ENCODE results near the gene ZC3H12D. TPM values are rescaled to one million over a fixed set of nuclear protein-coding genes. Genes with fewer than 3 reads are reported as not detected.
A peak's percentile ranks its signal among the peaks of the same experiment; 100 is the strongest.

ZC3H12D gene
- total and polyA plus RNA-seq, 2 experiments from 2014 or later = 0.07 TPM; not detected in 1

- no peaks in the 10 kb centered on the region for H3K9me3 Mint-ChIP-seq
- Histone ChIP-seq H3K4me3 (peak overlapping the region; percentile 63), H3K4me2 (peak overlapping the region; percentile 89), H3K79me2 (replicated peaks; ENCODE audit: insufficient read depth) (no peaks in the 10 kb centered on the region), H3K4me1 (ENCODE audit: insufficient read depth) (no peaks in the 10 kb centered on the region), H3K9me2 (ENCODE audit: insufficient read depth) (no peaks in the 10 kb centered on the region), H3K36me3 (ENCODE audit: insufficient read depth) (no peaks in the 10 kb centered on the region), H4K20me1 (replicated peaks; ENCODE audit: insufficient read depth) (no peaks in the 10 kb centered on the region), H3F3A (replicated peaks; ENCODE audit: low read depth) (no peaks in the 10 kb centered on the region), H2AFZ (peak overlapping the region; percentile 97), H3K27ac (ENCODE audit: low read depth) (no peak overlapping the region), H3K27me3 (ENCODE audit: insufficient read depth) (peaks cover 45% of the 10 kb centered on the region)
- no peaks in the 10 kb centered on the region; the same call in 2 of the 3 replicates for H3K4me1 Mint-ChIP-seq
- TF ChIP-seq ZNF462 (CRISPR knock-in tag; IDR thresholded peaks at IDR 0.05) = no peak
- TF ChIP-seq ZNF114 (CRISPR knock-in tag; IDR thresholded peaks at IDR 0.05) = no peak
- TF ChIP-seq CTCF (conservative IDR thresholded peaks at IDR 0.05; ENCODE audit: low read depth in 2 of 2) = no peak
- no peak for TF ChIP-seq CREB1 (CRISPR knock-in tag; IDR thresholded peaks at IDR 0.05; ENCODE audit: low read depth)
- TF ChIP-seq ETS1 (IDR thresholded peaks at IDR 0.05) = no peak
- TF ChIP-seq NANOG (IDR thresholded peaks at IDR 0.05; ENCODE audit: borderline replicate concordance) = no peak
- no peak for TF ChIP-seq ZNF331 (CRISPR knock-in tag; IDR thresholded peaks at IDR 0.05; ENCODE audit: low read depth)
- TF ChIP-seq REST (IDR thresholded peaks at IDR 0.05; ENCODE audit: unreplicated experiment) = no peak
- no peak for TF ChIP-seq EZH2 (IDR thresholded peaks at IDR 0.05; ENCODE audit: low read depth, unreplicated experiment)
- TF ChIP-seq POLR2AphosphoS5 (IDR thresholded peaks at IDR 0.05; ENCODE audit: low read depth) = no peak
- TF ChIP-seq STAT1 (IDR thresholded peaks at IDR 0.05; ENCODE audit: unreplicated experiment) = no peak
- no peak for TF ChIP-seq JUNB (IDR thresholded peaks at IDR 0.05; ENCODE audit: unreplicated experiment)
- H3K27me3 Mint-ChIP-seq (ENCODE audit: insufficient read depth, low read depth, poor library complexity) = peaks cover 24% of the 10 kb centered on the region
- DNase-seq (ENCODE audit: low spot score) (no peak), ATAC-seq (no peak)
- H3K4me3 Mint-ChIP-seq = peak overlapping the region; percentile 53; the same call in 2 of the 3 replicates
- no peaks in the 10 kb centered on the region for H3K36me3 Mint-ChIP-seq (ENCODE audit: low read depth)
- H3K27ac Mint-ChIP-seq = no peak overlapping the region
These were observed 32.5 kb downstream of the ZC3H12D start for GRCh38 chr6:149452037-149452939.
